Activated naive CD8-positive, alpha-beta T cell treated with anti-CD3 and anti-CD28 coated beads, Interleukin-2, amount 10 ng/mL, durations not matched to agents 7 days and 5 days (primary cell): ENCODE data around the gene FRMD8. TPM values are rescaled to one million over a fixed set of nuclear protein-coding genes. Genes with fewer than 3 reads are reported as not detected.

ENCODE experiments used
- ATAC-seq: fragments of 150-1000 bp; cut with Tn5 transposase; one replicate; pipeline ENCODE4 v1.10.0; 2021; ENCODE audit warnings: low read depth, moderate library complexity
- POLR2A ChIA-PET: fragments of 350-600 bp; sonication (Branson Sonifier 250); formaldehyde crosslinking; loops from one replicate; lab custom pipeline; 2021; ENCODE audit warnings: antibody characterized with exemption; lab: Charles Lee
- DNase-seq: peaks from one replicate; pipeline ENCODE4 v3.0.0; 2021
- H3K27ac Mint-ChIP-seq: one replicate; pipeline ENCODE4 v1.8.0; 2022; ENCODE audit warnings: mild to moderate bottlenecking, mixed read lengths
- H3K27me3 Mint-ChIP-seq: one replicate; pipeline ENCODE4 v1.8.0; 2022; ENCODE audit warnings: mild to moderate bottlenecking, moderate library complexity, mixed read lengths
- H3K36me3 Mint-ChIP-seq: one replicate; pipeline ENCODE4 v1.8.0; 2021; ENCODE audit warnings: mild to moderate bottlenecking, mixed read lengths
- H3K4me1 Mint-ChIP-seq: one replicate; pipeline ENCODE4 v1.8.0; 2021; ENCODE audit warnings: mixed read lengths
- H3K4me3 Mint-ChIP-seq: one replicate; pipeline ENCODE4 v1.8.0; 2022; ENCODE audit warnings: mild to moderate bottlenecking, moderate library complexity, mixed read lengths
- H3K9me3 Mint-ChIP-seq: one replicate; pipeline ENCODE4 v1.8.0; 2021; ENCODE audit warnings: mixed read lengths
- total RNA-seq, 2 experiments: library from RNA; stranded (reverse); gene quantifications; one replicate each; pipeline ENCODE4 v1.2.3, GENCODE V29; 2021

Gene FRMD8
- total RNA-seq, 2 experiments from 2014 or later: 51.5 to 55.4 TPM

- POLR2A ChIA-PET: interaction anchor here (0.9 to 11.5 kb wide), 5 partner anchors 10 to 130 kb away, joined by 3 to 129 read pairs (median 5); partner anchors contain the start of gene NEAT1
- H3K4me1 Mint-ChIP-seq: peaks cover 17% of the 10 kb centered on the region
- H3K4me3 Mint-ChIP-seq: no peak overlapping the region
- DNase-seq (no peak), ATAC-seq (no peak)
- H3K36me3 Mint-ChIP-seq: no peaks in the 10 kb centered on the region
- H3K9me3 Mint-ChIP-seq: no peaks in the 10 kb centered on the region
- no peak overlapping the region for H3K27ac Mint-ChIP-seq
- H3K27me3 Mint-ChIP-seq: no peaks in the 10 kb centered on the region
Observed at GRCh38 chr11:65378928-65379638, 7.4 kb upstream of the FRMD8 start.

GRCh38 chr11:65379698-65380459 lies 6.6 kb upstream of the FRMD8 start:
- Mint-ChIP-seq H3K27me3 (no peaks in the 10 kb centered on the region), H3K4me1 (peaks cover 25% of the 10 kb centered on the region), H3K27ac (peak overlapping the region; percentile 43), H3K9me3 (no peaks in the 10 kb centered on the region), H3K4me3 (no peak overlapping the region), H3K36me3 (no peaks in the 10 kb centered on the region)
- DNase-seq (no peak), ATAC-seq (no peak)
- POLR2A ChIA-PET: interaction anchor here (0.9 to 11.5 kb wide), 3 partner anchors 44 to 128 kb away, joined by 3 to 129 read pairs (median 6); partner anchors contain the start of gene NEAT1

- no peaks in the 10 kb centered on the region for H3K36me3 Mint-ChIP-seq
- no peaks in the 10 kb centered on the region for H3K27me3 Mint-ChIP-seq
- H3K4me3 Mint-ChIP-seq: no peak overlapping the region
- peak overlapping the region; percentile 96 for H3K27ac Mint-ChIP-seq
- ATAC-seq: no peak
- H3K4me1 Mint-ChIP-seq: peaks cover 32% of the 10 kb centered on the region
- POLR2A ChIA-PET: interaction anchor here (0.7 to 11.5 kb wide), 6 partner anchors 43 to 129 kb away, joined by 3 to 129 read pairs (median 10); partner anchors contain the start of gene NEAT1
- DNase-seq: no peak
- H3K9me3 Mint-ChIP-seq: no peaks in the 10 kb centered on the region
Observed at GRCh38 chr11:65380460-65381119, 5.8 kb upstream of the FRMD8 start.

- H3K27ac Mint-ChIP-seq: peak overlapping the region; percentile 96
- POLR2A ChIA-PET: interaction anchor here (0.6 to 11.5 kb wide), 14 partner anchors 36 to 450 kb away, joined by 3 to 129 read pairs (median 4); partner anchors contain the start of gene NEAT1
- no peaks in the 10 kb centered on the region for H3K9me3 Mint-ChIP-seq
- ATAC-seq (peak; percentile 7), DNase-seq (no peak)
- peaks cover 34% of the 10 kb centered on the region for H3K4me1 Mint-ChIP-seq
- H3K27me3 Mint-ChIP-seq: no peaks in the 10 kb centered on the region
- no peaks in the 10 kb centered on the region for H3K36me3 Mint-ChIP-seq
- H3K4me3 Mint-ChIP-seq: peak overlapping the region; percentile 89
Observed at GRCh38 chr11:65381716-65382032, 4.8 kb upstream of the FRMD8 start.

- POLR2A ChIA-PET: interaction anchor here (0.6 to 11.5 kb wide), 14 partner anchors 35 to 451 kb away, joined by 3 to 129 read pairs (median 6); partner anchors contain the start of genes MALAT1 and NEAT1
- H3K36me3 Mint-ChIP-seq: no peaks in the 10 kb centered on the region
- no peaks in the 10 kb centered on the region for H3K9me3 Mint-ChIP-seq
- H3K4me3 Mint-ChIP-seq: peak within 1 kb of the TSS; percentile 89
- peak; percentile 92 for DNase-seq
- ATAC-seq: peak; percentile 84
- H3K27me3 Mint-ChIP-seq: no peaks in the 10 kb centered on the region
- peak within 1 kb of the TSS; percentile 96 for H3K27ac Mint-ChIP-seq
- peaks cover 34% of the 10 kb centered on the region for H3K4me1 Mint-ChIP-seq
Observed at GRCh38 chr11:65382033-65382803, 4.2 kb upstream of the FRMD8 start, which contains the start of gene SLC25A45. Gene SLC25A45 (minus strand): TSS chr11:65382646. CDS start chr11:65381951, 695 bp downstream.

GRCh38 chr11:65382804-65383368 lies 3.6 kb upstream of the FRMD8 start:
- H3K4me1 Mint-ChIP-seq: peaks cover 35% of the 10 kb centered on the region
- H3K27me3 Mint-ChIP-seq: no peaks in the 10 kb centered on the region
- ATAC-seq: no peak
- H3K9me3 Mint-ChIP-seq: no peaks in the 10 kb centered on the region
- H3K36me3 Mint-ChIP-seq: no peaks in the 10 kb centered on the region
- H3K4me3 Mint-ChIP-seq: peak overlapping the region; percentile 89
- DNase-seq: no peak
- peak overlapping the region; percentile 96 for H3K27ac Mint-ChIP-seq
- POLR2A ChIA-PET: interaction anchor here (0.7 to 11.5 kb wide), 8 partner anchors 33 to 127 kb away, joined by 3 to 129 read pairs (median 8); partner anchors contain the start of genes MALAT1 and NEAT1

- Mint-ChIP-seq H3K4me1 (peaks cover 44% of the 10 kb centered on the region), H3K4me3 (peak overlapping the region; percentile 70), H3K27ac (peak overlapping the region; percentile 96), H3K9me3 (no peaks in the 10 kb centered on the region), H3K27me3 (no peaks in the 10 kb centered on the region), H3K36me3 (peaks cover 3% of the 10 kb centered on the region)
- ATAC-seq (no peak), DNase-seq (no peak)
- POLR2A ChIA-PET: interaction anchor here (0.5 to 11.5 kb wide), 7 partner anchors 32 to 126 kb away, joined by 3 to 129 read pairs (median 8); partner anchors contain the start of genes MALAT1 and NEAT1
Observed at GRCh38 chr11:65383778-65384177, 2.7 kb upstream of the FRMD8 start.

- Mint-ChIP-seq H3K4me3 (peak overlapping the region; percentile 70), H3K4me1 (peaks cover 48% of the 10 kb centered on the region), H3K36me3 (peaks cover 5% of the 10 kb centered on the region), H3K27ac (peak overlapping the region; percentile 96), H3K27me3 (no peaks in the 10 kb centered on the region), H3K9me3 (no peaks in the 10 kb centered on the region)
- POLR2A ChIA-PET: interaction anchor here (0.9 to 11.5 kb wide), 9 partner anchors 9 to 126 kb away, joined by 3 to 129 read pairs (median 5); partner anchors contain the start of genes MALAT1 and NEAT1
- ATAC-seq (no peak), DNase-seq (no peak)
Observed at GRCh38 chr11:65384301-65384889, 2.0 kb upstream of the FRMD8 start.

GRCh38 chr11:65388731-65389130 lies 2.3 kb downstream of the FRMD8 start:
- Mint-ChIP-seq H3K9me3 (no peaks in the 10 kb centered on the region), H3K4me1 (peaks cover 47% of the 10 kb centered on the region), H3K36me3 (peaks cover 13% of the 10 kb centered on the region), H3K27me3 (no peaks in the 10 kb centered on the region), H3K27ac (peak overlapping the region; percentile 36), H3K4me3 (peak overlapping the region; percentile 62)
- DNase-seq (no peak), ATAC-seq (no peak)
- POLR2A ChIA-PET: interaction anchor here (1.3 to 11.5 kb wide), 5 partner anchors 11 to 110 kb away, joined by 3 to 129 read pairs (median 4); partner anchors contain the start of genes MALAT1 and NEAT1

- H3K9me3 Mint-ChIP-seq: no peaks in the 10 kb centered on the region
- ATAC-seq (no peak), DNase-seq (no peak)
- peak overlapping the region; percentile 46 for H3K27ac Mint-ChIP-seq
- peak overlapping the region; percentile 62 for H3K4me3 Mint-ChIP-seq
- POLR2A ChIA-PET: interaction anchor here (1.6 to 11.5 kb wide), 4 partner anchors 11 to 109 kb away, joined by 4 to 129 read pairs (median 18); partner anchors contain the start of genes MALAT1 and NEAT1
- H3K36me3 Mint-ChIP-seq: peaks cover 13% of the 10 kb centered on the region
- peaks cover 40% of the 10 kb centered on the region for H3K4me1 Mint-ChIP-seq
- no peaks in the 10 kb centered on the region for H3K27me3 Mint-ChIP-seq
Observed at GRCh38 chr11:65389294-65389980, 3.0 kb downstream of the FRMD8 start.
